Measurements from ENCODE around the gene SENP8.

Gene SENP8

GRCh38 chr15:72180761-72181324 is 62.6 kb downstream of the SENP8 start:
- Histone ChIP-seq H3K27me3 (ENCODE audit: insufficient read depth, low read depth, severe bottlenecking) (no peaks in the 10 kb centered on the region), H3K9me3 (ENCODE audit: severe bottlenecking) (no peaks in the 10 kb centered on the region), H3K27ac (no peak overlapping the region), H3K36me3 (no peaks in the 10 kb centered on the region), H3K4me3 (ENCODE audit: low read depth, low read length) (no peak overlapping the region)
- no peak for DNase-seq
- TF ChIP-seq CTCF (IDR thresholded peaks at IDR 0.05; ENCODE audit: low read depth, low read length): no peak

GRCh38 chr15:72182244-72182643 is 64.0 kb downstream of the SENP8 start:
- TF ChIP-seq CTCF (IDR thresholded peaks at IDR 0.05; ENCODE audit: low read depth, low read length): no peak
- no peak overlapping the region for H3K27ac ChIP-seq

GRCh38 chr15:72182673-72183072 is 64.5 kb downstream of the SENP8 start:
- no peak for DNase-seq
- no peaks in the 10 kb centered on the region for H3K36me3 ChIP-seq
- no peaks in the 10 kb centered on the region for H3K9me3 ChIP-seq (ENCODE audit: severe bottlenecking)
- no peak overlapping the region for H3K4me3 ChIP-seq (ENCODE audit: low read depth, low read length)
- no peak overlapping the region for H3K27ac ChIP-seq
- no peaks in the 10 kb centered on the region for H3K27me3 ChIP-seq (ENCODE audit: insufficient read depth, low read depth, severe bottlenecking)
- no peak for TF ChIP-seq CTCF (IDR thresholded peaks at IDR 0.05; ENCODE audit: low read depth, low read length)

More at GRCh38 chr15:72182244-72182643, 64.0 kb downstream of the SENP8 start:
- H3K9me3 ChIP-seq (ENCODE audit: severe bottlenecking): no peaks in the 10 kb centered on the region
- DNase-seq: no peak
- no peak overlapping the region for H3K4me3 ChIP-seq (ENCODE audit: low read depth, low read length)
- no peaks in the 10 kb centered on the region for H3K36me3 ChIP-seq
- H3K27me3 ChIP-seq (ENCODE audit: insufficient read depth, low read depth, severe bottlenecking): no peaks in the 10 kb centered on the region

- H3K27me3 ChIP-seq (ENCODE audit: insufficient read depth, low read depth, severe bottlenecking): no peaks in the 10 kb centered on the region
- no peaks in the 10 kb centered on the region for H3K9me3 ChIP-seq (ENCODE audit: severe bottlenecking)
- H3K27ac ChIP-seq: no peak overlapping the region
- no peaks in the 10 kb centered on the region for H3K36me3 ChIP-seq
- no peak overlapping the region for H3K4me3 ChIP-seq (ENCODE audit: low read depth, low read length)
- DNase-seq: no peak
- no peak for TF ChIP-seq CTCF (IDR thresholded peaks at IDR 0.05; ENCODE audit: low read depth, low read length)
Observed at GRCh38 chr15:72183781-72184164, 65.6 kb downstream of the SENP8 start.

- Histone ChIP-seq H3K27me3 (ENCODE audit: insufficient read depth, low read depth, severe bottlenecking) (no peaks in the 10 kb centered on the region), H3K36me3 (no peaks in the 10 kb centered on the region), H3K27ac (no peak overlapping the region), H3K9me3 (ENCODE audit: severe bottlenecking) (no peaks in the 10 kb centered on the region), H3K4me3 (ENCODE audit: low read depth, low read length) (no peak overlapping the region)
- no peak for TF ChIP-seq CTCF (IDR thresholded peaks at IDR 0.05; ENCODE audit: low read depth, low read length)
- DNase-seq: no peak
Observed at GRCh38 chr15:72184165-72184811, 66.1 kb downstream of the SENP8 start.
